ENCODE data around the gene BCKDHA.

Gene BCKDHA

DNA sequence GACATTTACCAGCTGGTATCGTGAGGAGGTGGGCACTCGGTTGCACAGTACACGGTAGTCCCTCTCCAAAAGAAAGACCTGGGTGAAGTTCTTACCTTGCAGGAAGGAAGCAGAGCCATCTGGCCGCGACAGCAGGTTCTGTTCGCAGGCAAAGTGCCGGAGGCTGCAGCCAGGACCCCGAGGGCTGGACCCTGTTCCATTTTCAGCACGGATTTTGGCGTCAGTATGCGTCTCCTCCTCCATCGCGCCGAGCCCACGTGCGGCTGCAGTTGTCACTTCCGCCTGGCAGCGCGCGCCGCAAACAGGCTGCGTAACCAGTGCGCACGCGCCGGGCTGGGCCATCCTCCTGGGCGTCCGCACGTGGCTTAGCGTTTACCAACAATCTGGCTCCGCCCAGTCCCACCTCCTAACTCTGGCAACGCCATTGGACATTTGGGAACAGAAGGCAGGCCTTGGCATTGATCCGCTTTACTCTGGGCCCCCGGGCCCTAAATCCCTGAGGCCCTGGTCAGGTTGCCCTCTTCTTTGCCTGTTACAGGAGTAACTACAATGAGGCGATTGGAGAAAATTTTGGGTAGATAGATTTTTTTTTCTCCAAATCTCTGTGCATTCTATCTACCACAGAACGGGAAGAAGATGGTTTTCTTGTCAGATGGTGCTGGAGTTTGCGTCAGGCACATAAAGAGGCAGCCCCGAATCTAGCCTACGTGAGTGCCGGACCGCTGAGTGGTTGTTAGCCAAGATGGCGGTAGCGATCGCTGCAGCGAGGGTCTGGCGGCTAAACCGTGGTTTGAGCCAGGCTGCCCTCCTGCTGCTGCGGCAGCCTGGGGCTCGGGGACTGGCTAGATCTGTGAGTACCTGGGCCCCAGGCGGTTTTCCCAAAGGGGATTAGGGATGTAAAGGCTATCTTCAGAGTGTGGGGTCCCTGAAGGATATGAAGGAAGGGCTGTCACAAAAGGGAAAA is at the start of gene BCKDHA, which contains the start of gene EXOSC5:
TSS of gene BCKDHA (plus strand) at position 733 of the 964 bp plus-strand sequence. CDS start at position 743, 10 bp downstream.
TSS of gene EXOSC5 (minus strand) at position 274 of the 964 bp plus-strand sequence. CDS start at position 243, 31 bp downstream.
- ATAC-seq, result peak; percentile 98
- no peaks in the 10 kb centered on the region for H3K27me3 Mint-ChIP-seq
- H3K4me3 Mint-ChIP-seq, result peak within 1 kb of the TSS; percentile 98 to 100
- H3K27ac Mint-ChIP-seq, result peak within 1 kb of the TSS; percentile 100
- peak; percentile 98 to 99 for DNase-seq
- H3K4me1 Mint-ChIP-seq, result peaks cover 43% of the 10 kb centered on the region
- no peaks in the 10 kb centered on the region for H3K9me3 Mint-ChIP-seq

- DNase-seq (no peak), ATAC-seq (no peak)
- Mint-ChIP-seq H3K4me3 (peak overlapping the region; percentile 96 to 100), H3K27me3 (no peaks in the 10 kb centered on the region), H3K9me3 (peaks cover 0 to 14% of the 10 kb centered on the region in 2 donors), H3K27ac (peak overlapping the region in 1 of 2 donors; percentile 49), H3K4me1 (peaks cover 65% of the 10 kb centered on the region)
These were observed 46.8 kb upstream of the BCKDHA start for GRCh38 chr19:41350735-41351338.

GRCh38 chr19:41351339-41352245 is 46.0 kb upstream of the BCKDHA start:
- peaks cover 0 to 14% of the 10 kb centered on the region in 2 donors for H3K9me3 Mint-ChIP-seq
- no peaks in the 10 kb centered on the region for H3K27me3 Mint-ChIP-seq
- ATAC-seq, result peak; percentile 57
- H3K4me1 Mint-ChIP-seq, result peaks cover 66% of the 10 kb centered on the region
- H3K27ac Mint-ChIP-seq, result peak overlapping the region; percentile 95 to 98
- DNase-seq, result peak; percentile 79 to 85
- peak overlapping the region; percentile 96 to 100 for H3K4me3 Mint-ChIP-seq

DNA sequence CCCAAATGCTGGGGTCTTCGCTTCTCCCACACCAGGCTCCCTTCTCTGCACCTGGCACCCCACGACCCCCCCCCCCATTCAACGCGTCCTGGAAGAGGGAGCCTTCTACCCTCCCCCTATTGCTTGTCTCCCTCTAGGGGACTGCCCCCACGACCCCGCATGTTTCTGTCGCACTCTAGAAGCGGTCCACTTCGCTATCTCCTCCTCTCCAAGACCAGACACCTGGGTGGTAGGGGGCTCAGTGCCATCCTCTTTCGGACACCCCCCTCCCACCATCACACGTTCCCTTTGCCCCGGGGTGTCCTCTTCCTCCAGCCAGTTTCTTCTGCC is 45.4 kb upstream of the BCKDHA start:
- Mint-ChIP-seq H3K4me3 (peak overlapping the region; percentile 96 to 100), H3K4me1 (peaks cover 68% of the 10 kb centered on the region), H3K27ac (peak overlapping the region; percentile 95 to 98), H3K9me3 (peaks cover 0 to 14% of the 10 kb centered on the region in 2 donors), H3K27me3 (no peaks in the 10 kb centered on the region)
- no peak for ATAC-seq
- no peak for DNase-seq

DNA sequence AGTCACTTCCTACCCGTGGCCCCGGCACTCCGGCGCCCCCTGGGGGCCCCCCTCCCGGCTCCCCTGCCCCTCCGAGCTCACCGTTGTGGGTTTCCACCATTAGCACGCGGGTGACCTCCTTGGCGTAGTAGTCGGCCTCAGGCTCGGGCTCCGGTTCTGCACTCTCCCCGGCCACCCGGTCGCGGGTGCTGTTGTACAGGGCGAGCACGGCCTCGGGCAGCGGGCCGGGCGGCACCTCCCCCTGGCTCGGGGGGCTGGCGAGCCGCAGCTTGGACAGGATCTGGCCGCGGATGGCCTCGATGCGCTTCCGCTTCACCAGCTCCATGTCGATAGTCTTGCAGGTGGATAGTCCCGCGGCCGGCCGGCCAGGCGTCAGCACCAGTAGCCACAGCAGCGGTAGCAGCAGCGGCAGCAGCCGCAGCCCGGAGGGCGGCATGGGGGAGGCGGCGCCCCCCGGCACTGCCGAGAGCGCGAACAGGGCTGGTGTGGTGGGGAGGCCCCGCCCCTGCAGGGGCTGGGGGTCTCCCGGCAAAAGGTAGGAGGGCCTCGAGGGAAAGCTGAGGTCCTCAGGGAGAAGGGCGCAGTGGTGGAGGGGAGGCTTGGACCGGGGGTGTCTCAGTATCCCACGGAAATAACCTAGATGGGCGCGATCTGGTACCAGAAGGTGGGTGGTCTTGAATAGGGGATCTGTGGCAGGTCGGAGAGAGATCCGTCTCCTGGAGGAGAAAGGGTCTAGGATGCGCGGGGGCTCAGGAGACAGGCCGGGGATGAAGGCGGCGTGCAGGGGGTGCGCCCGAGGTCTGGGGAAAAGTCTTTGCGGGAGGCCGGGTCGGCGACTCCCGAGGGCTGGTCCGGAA is 44.8 kb upstream of the BCKDHA start:
- Mint-ChIP-seq H3K27ac (peak overlapping the region; percentile 94 to 98), H3K9me3 (peaks cover 0 to 14% of the 10 kb centered on the region in 2 donors), H3K27me3 (no peaks in the 10 kb centered on the region), H3K4me3 (peak overlapping the region; percentile 96 to 100), H3K4me1 (peaks cover 74% of the 10 kb centered on the region)
- ATAC-seq (peak; percentile 36), DNase-seq (peak; percentile 86 to 88)

DNA sequence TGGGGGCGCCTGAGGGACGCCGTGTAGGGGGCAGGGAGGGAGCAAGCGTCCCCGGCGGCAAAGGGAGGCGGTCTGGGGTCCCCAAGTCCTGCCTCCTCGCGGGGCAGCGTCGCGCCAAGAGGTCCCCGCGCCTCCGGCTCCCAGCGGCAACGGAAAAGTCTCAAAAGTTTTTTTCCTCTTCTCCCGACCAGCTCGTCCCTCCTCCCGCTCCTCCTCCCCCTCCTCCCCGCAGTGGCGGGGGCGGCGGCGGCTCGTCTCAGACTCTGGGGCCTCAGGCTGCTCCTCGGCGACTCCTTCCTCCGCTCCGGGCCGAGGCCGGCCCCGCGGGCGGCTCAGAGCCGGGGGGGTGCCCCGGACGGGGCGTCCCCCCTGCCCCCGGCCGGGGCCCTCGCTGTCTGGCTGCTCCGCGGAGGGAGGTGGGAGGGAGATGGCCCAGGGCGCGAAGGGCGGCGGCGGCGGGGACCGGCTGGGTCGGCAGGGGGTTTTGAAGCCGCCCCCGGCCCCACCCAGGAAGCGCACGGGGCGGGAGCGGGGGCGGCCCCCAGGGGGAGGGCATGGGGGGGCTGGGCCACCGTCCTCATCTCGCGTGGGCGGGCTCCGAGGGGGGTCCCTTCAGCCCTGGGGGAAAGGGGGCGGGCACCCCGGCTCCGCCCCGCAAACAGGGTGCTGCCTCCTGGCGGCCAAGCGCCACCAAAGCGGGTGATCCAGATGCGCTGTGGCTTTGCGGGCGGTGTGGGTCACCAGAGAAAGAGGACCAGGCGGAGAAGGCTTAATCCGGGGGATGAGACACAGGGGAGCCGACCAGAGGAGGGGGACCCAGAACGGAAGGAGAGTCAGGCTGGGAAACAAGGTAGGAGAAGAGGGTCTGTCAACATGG is 43.9 kb upstream of the BCKDHA start, which contains the start of gene TGFB1:
TSS of gene TGFB1 (minus strand) at position 457 of the 877 bp plus-strand sequence. CDS start 878 bp downstream, outside the sequence.
- H3K4me1 Mint-ChIP-seq, result peaks cover 73% of the 10 kb centered on the region
- ATAC-seq (peak; percentile 71), DNase-seq (peak; percentile 94)
- peak within 1 kb of the TSS; percentile 96 to 100 for H3K4me3 Mint-ChIP-seq
- peaks cover 0 to 5% of the 10 kb centered on the region in 2 donors for H3K9me3 Mint-ChIP-seq
- no peaks in the 10 kb centered on the region for H3K27me3 Mint-ChIP-seq
- peak within 1 kb of the TSS; percentile 97 to 98 for H3K27ac Mint-ChIP-seq

DNA sequence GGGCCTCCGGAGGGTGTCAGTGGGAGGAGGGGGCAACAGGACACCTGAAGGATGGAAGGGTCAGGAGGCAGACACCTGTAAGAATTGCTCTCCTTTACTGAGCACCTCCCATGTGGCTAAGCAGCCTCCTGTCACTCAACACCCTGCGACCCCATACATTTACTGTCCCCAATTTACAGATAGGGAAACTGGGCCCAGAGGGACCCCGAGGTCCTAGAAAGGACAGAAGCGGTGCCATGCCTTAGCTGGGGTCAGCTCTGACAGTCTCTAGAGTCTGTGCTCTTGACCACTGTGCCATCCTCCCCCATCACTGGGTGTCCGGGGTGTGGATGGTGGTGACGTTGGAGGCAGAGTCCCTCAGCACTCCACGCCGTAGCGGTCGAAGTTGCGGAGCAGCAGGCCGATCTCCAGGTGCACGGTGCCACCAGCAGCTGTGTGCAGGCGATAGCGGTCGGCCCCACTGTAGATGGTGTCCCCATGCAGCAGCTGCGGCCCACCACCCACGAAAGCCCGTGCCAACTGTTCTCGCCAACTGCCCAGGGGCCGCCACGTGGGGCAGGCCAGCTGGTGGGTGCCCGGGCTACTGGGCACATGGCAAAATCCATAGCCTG is 43.2 kb upstream of the BCKDHA start:
- ATAC-seq (no peak), DNase-seq (no peak)
- Mint-ChIP-seq H3K9me3 (no peaks in the 10 kb centered on the region), H3K27ac (peak overlapping the region; percentile 90 to 97), H3K4me1 (peaks cover 68% of the 10 kb centered on the region), H3K4me3 (peak overlapping the region; percentile 94 to 100), H3K27me3 (no peaks in the 10 kb centered on the region)

DNA sequence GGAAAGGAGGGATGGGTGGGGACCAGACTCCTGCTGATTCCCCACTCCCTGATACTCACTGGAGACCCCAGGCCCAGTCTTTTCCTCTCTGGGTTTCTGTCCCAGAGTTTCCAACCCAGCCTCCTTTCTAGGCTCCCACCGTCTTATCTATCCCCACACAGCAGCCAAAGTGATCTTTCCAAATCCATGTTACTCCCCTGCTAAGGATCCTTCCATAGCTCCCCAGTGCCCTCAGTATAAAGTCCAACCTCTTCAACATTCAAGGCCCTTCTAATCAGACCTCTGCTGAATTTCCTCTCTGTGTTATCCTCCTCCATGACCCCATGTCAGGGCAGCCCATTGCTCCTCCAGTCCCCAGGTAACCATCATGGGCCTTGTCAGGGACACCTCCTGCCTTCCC is 42.6 kb upstream of the BCKDHA start:
- DNase-seq, result no peak
- Mint-ChIP-seq H3K27ac (peak overlapping the region in 1 of 2 donors; percentile 67), H3K27me3 (no peaks in the 10 kb centered on the region), H3K9me3 (no peaks in the 10 kb centered on the region), H3K4me3 (peak overlapping the region; percentile 68 to 94), H3K4me1 (peaks cover 68% of the 10 kb centered on the region)
- no peak for ATAC-seq

DNA sequence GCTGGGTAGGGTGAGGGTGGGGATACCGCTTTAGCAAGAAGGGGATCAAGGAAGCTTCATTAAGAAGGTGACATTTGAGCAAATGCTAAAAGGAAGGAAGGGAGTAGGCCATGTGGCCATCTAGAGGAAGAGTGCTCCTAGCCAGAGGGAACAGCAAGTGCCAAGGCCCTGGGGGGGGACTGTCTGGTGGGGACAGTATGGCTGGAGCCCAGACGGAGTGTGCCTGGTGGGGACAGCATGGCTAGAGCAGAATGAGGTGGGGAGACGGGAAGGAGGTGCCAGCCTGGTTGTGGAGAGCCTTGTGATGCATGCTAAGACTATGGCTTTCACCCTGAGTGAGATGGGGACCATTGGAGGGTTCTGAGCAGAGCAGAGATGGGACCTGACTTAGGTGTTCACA is 41.8 kb upstream of the BCKDHA start:
- Mint-ChIP-seq H3K9me3 (no peaks in the 10 kb centered on the region), H3K27me3 (no peaks in the 10 kb centered on the region), H3K4me3 (peak overlapping the region; percentile 68 to 94), H3K27ac (peak overlapping the region; percentile 83 to 86), H3K4me1 (peaks cover 63% of the 10 kb centered on the region)
- DNase-seq (peak in 1 of 2 donors; percentile 19), ATAC-seq (no peak)

DNA sequence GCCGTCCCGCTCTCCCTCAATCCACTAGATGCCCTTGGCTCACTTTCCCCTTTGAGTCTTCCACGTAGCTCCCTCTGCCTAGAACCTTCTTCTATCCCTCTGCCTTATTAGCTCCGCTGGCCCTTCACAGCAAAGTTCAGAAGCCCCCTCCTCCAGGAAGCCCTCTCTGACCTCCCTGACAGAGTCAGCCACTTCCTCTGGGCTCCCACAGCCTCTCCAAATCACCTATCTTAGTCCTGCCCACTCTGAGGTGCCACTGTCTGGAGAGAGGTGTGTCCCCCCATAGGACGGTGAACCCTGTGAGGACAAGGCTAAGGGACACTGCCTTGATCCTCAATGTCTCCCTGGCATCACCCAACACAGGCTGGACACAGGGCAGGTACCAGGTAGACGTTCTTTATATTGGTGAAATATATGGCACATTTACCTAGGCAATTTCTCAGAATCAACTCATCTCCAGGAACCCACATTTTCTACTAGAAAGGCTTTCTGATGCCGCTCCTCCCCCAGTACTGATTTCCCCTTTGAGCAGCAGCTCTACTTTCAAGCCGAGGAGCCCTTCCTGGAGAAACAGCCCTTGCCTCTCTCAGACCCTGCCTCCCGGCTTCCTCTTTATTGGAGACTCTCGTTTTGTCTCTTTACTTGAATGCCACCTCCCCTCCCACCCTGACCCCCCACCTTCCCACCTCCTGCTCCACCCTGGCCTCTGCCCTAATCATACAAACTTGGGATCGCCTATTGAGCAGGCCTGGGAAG is 40.5 kb upstream of the BCKDHA start:
- H3K27ac Mint-ChIP-seq, result peak overlapping the region; percentile 96 to 100
- ATAC-seq (no peak), DNase-seq (peak; percentile 26 to 29)
- H3K4me1 Mint-ChIP-seq, result peaks cover 60% of the 10 kb centered on the region
- no peaks in the 10 kb centered on the region for H3K27me3 Mint-ChIP-seq
- H3K4me3 Mint-ChIP-seq, result peak overlapping the region; percentile 85 to 94
- no peaks in the 10 kb centered on the region for H3K9me3 Mint-ChIP-seq

GRCh38 chr19:41357746-41358145 is 39.9 kb upstream of the BCKDHA start:
- H3K4me1 Mint-ChIP-seq, result peaks cover 64% of the 10 kb centered on the region
- no peak for DNase-seq
- no peak for ATAC-seq
- H3K27ac Mint-ChIP-seq, result peak overlapping the region; percentile 20 to 96
- no peaks in the 10 kb centered on the region for H3K9me3 Mint-ChIP-seq
- H3K27me3 Mint-ChIP-seq, result no peaks in the 10 kb centered on the region
- H3K4me3 Mint-ChIP-seq, result peak overlapping the region; percentile 85 to 94

GRCh38 chr19:41359741-41360140 is 37.9 kb upstream of the BCKDHA start:
- Mint-ChIP-seq H3K27me3 (no peaks in the 10 kb centered on the region), H3K9me3 (no peaks in the 10 kb centered on the region), H3K27ac (peak overlapping the region; percentile 13 to 50), H3K4me3 (no peak overlapping the region), H3K4me1 (peaks cover 70% of the 10 kb centered on the region)
- DNase-seq (no peak), ATAC-seq (no peak)

All from stimulated activated naive CD8-positive, alpha-beta T cell treated with anti-CD3 and anti-CD28 coated beads, Interleukin-15, amount 100 ng/mL, for 72 hours (primary cell).